ENCODE data around the gene ZNF594.

The ZNF594 gene

DNA sequence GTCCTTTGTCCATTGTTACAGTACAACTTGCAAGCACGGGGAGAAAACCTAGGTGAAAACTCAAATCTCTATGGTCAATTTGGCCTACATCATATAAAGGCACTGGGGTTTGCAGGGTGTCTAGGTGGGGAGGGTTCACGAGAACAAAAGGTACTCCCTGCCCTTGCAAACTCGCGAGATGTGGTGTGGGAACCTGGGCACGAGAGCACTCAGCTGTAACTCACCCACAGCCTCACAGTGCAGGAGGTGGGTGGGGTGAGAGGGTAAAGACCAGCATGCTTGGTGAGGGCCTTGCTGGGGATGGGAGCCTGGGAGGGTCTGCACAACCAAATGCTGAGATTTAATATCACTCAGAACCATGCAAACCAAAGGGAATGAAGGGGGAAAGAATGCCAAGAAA is 18.4 kb upstream of the ZNF594 start:
- H3K27ac ChIP-seq: peak overlapping the region; percentile 75; the same call in 1 of the 2 replicates
- TF ChIP-seq, protein P1, sequence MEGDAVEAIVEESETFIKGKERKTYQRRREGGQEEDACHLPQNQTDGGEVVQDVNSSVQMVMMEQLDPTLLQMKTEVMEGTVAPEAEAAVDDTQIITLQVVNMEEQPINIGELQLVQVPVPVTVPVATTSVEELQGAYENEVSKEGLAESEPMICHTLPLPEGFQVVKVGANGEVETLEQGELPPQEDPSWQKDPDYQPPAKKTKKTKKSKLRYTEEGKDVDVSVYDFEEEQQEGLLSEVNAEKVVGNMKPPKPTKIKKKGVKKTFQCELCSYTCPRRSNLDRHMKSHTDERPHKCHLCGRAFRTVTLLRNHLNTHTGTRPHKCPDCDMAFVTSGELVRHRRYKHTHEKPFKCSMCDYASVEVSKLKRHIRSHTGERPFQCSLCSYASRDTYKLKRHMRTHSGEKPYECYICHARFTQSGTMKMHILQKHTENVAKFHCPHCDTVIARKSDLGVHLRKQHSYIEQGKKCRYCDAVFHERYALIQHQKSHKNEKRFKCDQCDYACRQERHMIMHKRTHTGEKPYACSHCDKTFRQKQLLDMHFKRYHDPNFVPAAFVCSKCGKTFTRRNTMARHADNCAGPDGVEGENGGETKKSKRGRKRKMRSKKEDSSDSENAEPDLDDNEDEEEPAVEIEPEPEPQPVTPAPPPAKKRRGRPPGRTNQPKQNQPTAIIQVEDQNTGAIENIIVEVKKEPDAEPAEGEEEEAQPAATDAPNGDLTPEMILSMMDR (conservative IDR thresholded peaks at IDR 0.05): no peak

DNA sequence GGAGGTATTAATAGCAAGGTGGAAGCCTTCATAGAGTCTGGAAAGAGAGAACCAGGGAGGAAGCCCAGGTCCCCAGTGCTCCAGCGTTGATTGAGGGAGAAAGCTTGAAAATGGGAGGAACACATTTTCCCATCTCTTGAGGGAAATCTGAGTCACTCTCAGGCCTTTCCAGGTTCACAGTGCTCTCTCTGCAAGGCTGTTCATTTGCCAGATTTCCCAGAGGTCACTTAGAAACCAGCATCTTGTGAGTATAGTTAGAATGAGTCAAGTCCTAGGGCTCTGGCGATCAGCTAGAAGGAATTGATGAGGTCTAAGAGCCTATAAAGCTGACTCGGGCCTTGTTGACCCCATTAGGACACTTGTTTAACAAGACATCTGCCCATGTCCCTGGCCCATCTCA is 17.7 kb upstream of the ZNF594 start:
- TF ChIP-seq, protein P1 (conservative IDR thresholded peaks at IDR 0.05): no peak
- no peak overlapping the region for H3K27ac ChIP-seq

DNA sequence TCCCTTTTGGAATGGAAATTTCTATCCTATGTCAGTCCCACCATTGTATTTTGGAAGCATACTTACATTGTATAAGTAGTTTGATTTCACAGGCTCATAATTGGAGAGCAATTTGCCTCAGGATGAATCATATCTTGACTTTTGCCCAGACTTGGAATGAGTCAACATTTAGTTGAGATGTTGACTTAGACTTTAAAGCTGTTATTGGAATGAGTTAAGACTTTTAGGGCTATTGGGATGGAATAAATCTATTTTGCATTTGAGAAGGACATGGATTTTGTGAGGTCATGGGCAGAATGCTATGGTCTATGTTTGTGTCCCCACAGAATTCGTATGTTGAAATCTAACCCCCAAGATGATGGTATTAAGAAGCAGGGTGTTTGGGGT is 12.2 kb upstream of the ZNF594 start:
- TF ChIP-seq, protein P1 (conservative IDR thresholded peaks at IDR 0.05): no peak
- no peak overlapping the region for H3K27ac ChIP-seq

DNA sequence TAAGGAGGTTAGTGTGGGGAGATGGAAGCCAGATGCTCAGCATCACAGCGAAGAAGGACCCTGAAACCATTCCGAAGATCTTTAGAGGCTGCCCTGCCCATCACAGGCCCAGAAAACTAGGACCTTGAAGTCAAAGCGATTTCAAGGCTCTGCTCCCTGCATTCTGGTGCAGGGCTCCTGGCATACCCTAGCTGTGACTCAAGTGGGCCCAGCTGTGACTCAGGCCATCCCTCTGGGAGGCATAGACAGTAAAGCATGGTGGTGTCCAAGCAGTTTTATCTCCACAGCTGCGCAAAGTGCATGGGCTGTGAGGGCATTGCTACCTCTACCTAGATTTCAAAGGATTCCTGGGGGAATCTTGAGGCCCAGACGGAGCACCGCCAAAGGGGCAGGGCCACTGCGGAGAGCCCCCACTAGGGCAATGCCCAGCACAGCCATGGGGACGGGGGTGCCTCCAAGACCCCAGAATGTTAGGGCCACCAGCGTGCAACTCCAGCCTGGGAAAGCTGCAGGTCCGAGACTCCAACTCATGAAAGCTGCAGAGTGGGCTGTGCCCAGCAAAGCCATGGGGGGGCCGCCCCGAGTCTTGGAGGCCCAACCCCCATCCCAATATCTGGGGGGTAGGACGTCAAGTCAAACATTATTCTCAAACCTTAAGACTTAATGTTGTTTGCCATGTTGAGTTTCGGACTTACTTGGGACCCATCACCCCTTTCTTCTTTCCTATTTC is 11.7 kb upstream of the ZNF594 start:
- no peak overlapping the region for H3K27ac ChIP-seq
- TF ChIP-seq, protein P1 (conservative IDR thresholded peaks at IDR 0.05): no peak

- TF ChIP-seq, protein P1 (conservative IDR thresholded peaks at IDR 0.05): no peak
- no peak overlapping the region for H3K27ac ChIP-seq
Measured at GRCh38 chr17:5201011-5201410, 9.3 kb upstream of the ZNF594 start.

- no peak overlapping the region for H3K27ac ChIP-seq
- TF ChIP-seq, protein P1 (conservative IDR thresholded peaks at IDR 0.05): no peak
Measured at GRCh38 chr17:5200360-5200759, 8.7 kb upstream of the ZNF594 start.

DNA sequence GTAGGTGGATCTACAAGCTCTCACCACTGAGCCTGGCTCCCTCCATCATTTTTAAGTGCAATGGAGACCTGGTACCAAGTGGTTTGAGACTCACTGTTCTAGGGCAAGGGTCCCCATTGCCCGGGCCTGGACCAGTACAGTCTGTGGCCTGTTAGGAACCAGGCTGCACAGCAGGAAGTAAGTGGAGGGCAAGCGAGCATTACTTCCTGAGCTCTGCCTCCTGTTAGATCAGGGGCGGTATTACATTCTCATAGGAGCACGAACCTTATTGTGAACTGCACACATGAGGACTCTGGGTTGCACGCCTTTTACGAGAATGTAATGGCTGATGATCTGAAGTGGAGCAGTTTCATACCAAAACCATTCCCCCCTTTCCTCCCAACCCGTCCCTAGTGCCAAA is 6.8 kb upstream of the ZNF594 start:
- no peak overlapping the region for H3K27ac ChIP-seq
- TF ChIP-seq, protein P1 (conservative IDR thresholded peaks at IDR 0.05): no peak
